K562 (cell line): ENCODE results near the gene LMAN1L. TPM values are rescaled to one million over a fixed set of nuclear protein-coding genes. Genes with fewer than 3 reads are reported as not detected.

ENCODE experiments used
- ATAC-seq: fragments of 200-7000 bp; cut with Tn5 transposase; 3 replicates; pipeline ENCODE4 v1.9.1; 2020; ENCODE audit warnings: moderate library complexity
- BruUV-seq: library from RNA; stranded (reverse); fragments of 400-500 nt; replicated peaks from 2 replicates; lab custom pipeline; 2021; lab: Mats Ljungman, UMichigan
- CTCF ChIA-PET: fragments of 300-600 bp; formaldehyde crosslinking; extraction: SDS; loops from one replicate; lab custom pipeline; 2021; ENCODE audit warnings: low intra/inter-chr PET ratio; lab: Yijun Ruan, JAX
- POLR2A ChIA-PET: fragments of 300-600, 350-650 bp; sonication (Branson Sonifier 250); formaldehyde crosslinking; extraction: SDS; loops from one replicate; lab custom pipeline; 2021; ENCODE audit warnings: antibody characterized with exemption, inconsistent platforms; lab: Yijun Ruan, JAX
- DNase-seq, 4 experiments: peaks; one replicate each; pipeline versions ENCODE4 v3.0.0 to v3.0.0-alpha.2; 2011 to 2018; ENCODE audit warnings: low spot score in 3 of 4, mixed read lengths in 3 of 4; ENCODE audit errors: extremely low read depth in 1 of 4
- FAIRE-seq: peaks from 2 replicates; lab custom pipeline; 2011; peaks lifted over from hg19 to GRCh38; lab: Jason Lieb, UNC
- H2AFZ ChIP-seq: 2 replicates; pipeline ENCODE4 v1.6.0; 2011; ENCODE audit warnings: low read depth, low read length, control low read depth, inconsistent platforms
- H3K27ac ChIP-seq: fragments of 200-600 bp; 3 replicates; pipeline ENCODE4 v1.8.0; 2011; ENCODE audit warnings: low read depth, mild to moderate bottlenecking, control low read depth, inconsistent platforms, low read length, moderate library complexity, mixed read lengths; ENCODE audit errors: extremely low read depth
- H3K27me3 ChIP-seq, 2 experiments: fragments of 300-600 bp in 1 of 2; 2 replicates in 1 of 2; 3 replicates in 1 of 2; pipeline versions ENCODE4 v1.6.0 to v1.8.0; 2011; ENCODE audit warnings: inconsistent platforms in 2 of 2, low read length in 2 of 2, mild to moderate bottlenecking in 1 of 2, mixed read lengths in 1 of 2, moderate library complexity in 1 of 2; ENCODE audit not compliant: control insufficient read depth in 2 of 2, insufficient read depth in 2 of 2
- H3K36me3 ChIP-seq: fragments of 300-600 bp; 3 replicates; pipeline ENCODE4 v1.8.0; 2011; ENCODE audit warnings: mild to moderate bottlenecking, low read length, inconsistent platforms; ENCODE audit not compliant: control insufficient read depth, insufficient read depth
- H3K4me1 ChIP-seq, 2 experiments: fragments of 200-600 bp in 1 of 2; replicated peaks in 1 of 2; 2 replicates in 1 of 2; 3 replicates in 1 of 2; pipeline versions ENCODE4 v1.5.1 to v1.8.0; 2011; ENCODE audit warnings: inconsistent platforms in 2 of 2, low read length in 2 of 2, mild to moderate bottlenecking in 1 of 2, mixed read lengths in 1 of 2, moderate library complexity in 1 of 2; ENCODE audit not compliant: control insufficient read depth in 2 of 2, insufficient read depth in 2 of 2
- H3K4me2 ChIP-seq: 2 replicates; pipeline ENCODE4 v1.6.1; 2011; ENCODE audit warnings: low read length, control low read depth, inconsistent platforms, mixed read lengths; ENCODE audit not compliant: insufficient read depth
- H3K4me3 ChIP-seq: fragments of 200-600 bp; sonication (generic), shearing (Covaris generic); 2 replicates; pipeline ENCODE4 v1.5.1; 2016; ENCODE audit warnings: control low read depth, inconsistent platforms
- H3K79me2 ChIP-seq: fragments of 200-600 bp; 3 replicates; pipeline ENCODE4 v1.8.0; 2011; ENCODE audit warnings: low read length, inconsistent platforms; ENCODE audit not compliant: control insufficient read depth, insufficient read depth
- H3K9ac ChIP-seq, 2 experiments: 2 replicates each; pipeline versions ENCODE4 v1.6.0 to v1.6.1; 2011; ENCODE audit warnings: low read depth in 2 of 2, low read length in 2 of 2, control low read depth in 1 of 2, inconsistent platforms in 1 of 2, mild to moderate bottlenecking in 1 of 2, mixed read lengths in 1 of 2; ENCODE audit not compliant: insufficient read depth in 1 of 2
- H3K9me1 ChIP-seq: one replicate; pipeline ENCODE4 v1.6.0; 2011; ENCODE audit warnings: inconsistent platforms, mild to moderate bottlenecking, low read length, moderate library complexity; ENCODE audit not compliant: control insufficient read depth, insufficient read depth
- H3K9me3 ChIP-seq: replicated peaks from 2 replicates; pipeline ENCODE4 v1.5.1; 2011; ENCODE audit warnings: low read depth, low read length, inconsistent platforms; ENCODE audit not compliant: control insufficient read depth, insufficient read depth
- H4K20me1 ChIP-seq: replicated peaks from 2 replicates; pipeline ENCODE4 v1.6.1; 2011; ENCODE audit warnings: low read length, inconsistent platforms, mixed read lengths; ENCODE audit not compliant: control insufficient read depth, insufficient read depth
- E2F5 ChIP-seq: sonication (generic); formaldehyde crosslinking; IDR thresholded peaks from 2 replicates; pipeline ENCODE4 v1.8.0; 2022; ENCODE audit warnings: mild to moderate bottlenecking, missing genetic modification reagents
- HMGXB4 ChIP-seq: sonication (generic); formaldehyde crosslinking; IDR thresholded peaks from 2 replicates; pipeline ENCODE4 v1.8.1; 2023; ENCODE audit warnings: mild to moderate bottlenecking, missing genetic modification reagents
- LARP7 ChIP-seq: fragments of 450-650 bp; IDR thresholded peaks from 2 replicates; pipeline ENCODE4 v1.6.1; 2016
- MLLT1 ChIP-seq, 2 experiments: fragments of 450-650 bp; IDR thresholded peaks; 2 replicates each; pipeline ENCODE4 v1.6.1; 2016
- SUPT5H ChIP-seq: fragments of 450-650 bp; IDR thresholded peaks from 2 replicates; pipeline ENCODE4 v1.6.1; 2016
- VEZF1 ChIP-seq: fragments of 200-800 bp; sonication (Bioruptor generic); IDR thresholded peaks from 2 replicates; pipeline ENCODE4 v1.6.1; 2017; ENCODE audit warnings: missing genetic modification characterization, missing compliant biosample characterization
- in situ Hi-C: fragments of 300-500 bp; cut with MboI; formaldehyde crosslinking; loops from 4 replicates; pipeline ENCODE4 v1.15.0; 2018; ENCODE audit warnings: inconsistent platforms, mixed read lengths
- intact Hi-C: fragments of 100-400 bp; cut with micrococcal nuclease; formaldehyde crosslinking; loops from 2 replicates; pipeline ENCODE4 v1.14.2; 2022
- polyA plus RNA-seq, 8 experiments: library from polyadenylated mRNA; depleted of rRNA in 4 of 8; stranded (reverse) in 5 of 8; unstranded in 3 of 8; fragments of >200 nt; fragmentation: Nextera tagmentation in 2 of 8; fragmentation: Illumina TruSeq in 1 of 8; extraction: Ambion mirVana in 2 of 8; extraction: Trizol in 1 of 8; gene quantifications; 2 replicates each; pipeline versions ENCODE4 v1.2.1 to v1.2.3, GENCODE V29; 2011 to 2014; ENCODE audit warnings: inconsistent platforms in 1 of 8, missing spikeins in 1 of 8
- total RNA-seq, 7 experiments: library from RNA; depleted of rRNA in 6 of 7; stranded (reverse); fragments of >200 nt in 6 of 7; fragmentation: Illumina TruSeq in 2 of 7; extraction: Trizol in 2 of 7; gene quantifications; 2 replicates each; pipeline versions ENCODE4 v1.2.1 to v1.2.3, GENCODE V29; 2011 to 2021; ENCODE audit warnings: low replicate concordance in 1 of 7

LMAN1L gene
- total and polyA plus RNA-seq, 9 of the 15 experiments (the other 6 are each of a cell fraction or from before 2014, with no cell fraction given) = not detected

GRCh38 chr15:74869372-74869725 lies 56.7 kb downstream of the LMAN1L start:
- no peak for ATAC-seq
- Histone ChIP-seq H3K27ac (no peak overlapping the region), H3K9me1 (peaks cover 1% of the 10 kb centered on the region), H3K79me2 (peaks cover 73% of the 10 kb centered on the region), H3K4me3 (no peak overlapping the region), H3K9ac (no peak overlapping the region), H3K27me3 (no peaks in the 10 kb centered on the region), H3K9me3 (no peaks in the 10 kb centered on the region; the same call in 1 of the 2 replicates), H3K36me3 (peaks cover 38% of the 10 kb centered on the region), H2AFZ (no peak overlapping the region), H3K4me1 (peaks cover 19 to 22% of the 10 kb centered on the region in 2 experiments; a peak in 4 of 5 replicates), H4K20me1 (peaks cover 10% of the 10 kb centered on the region; the same call in 1 of the 2 replicates), H3K4me2 (no peak overlapping the region)
- BruUV-seq = no TSS peak
- ChIA-PET POLR2A (interaction anchor here (1.1 to 2.0 kb wide), 6 partner anchors 10 to 32 kb away, joined by 3 to 7 read pairs (median 5); partner anchors contain the start of gene ULK3), CTCF (no interaction called here)
- no peak for DNase-seq
- no peak for FAIRE-seq
- in situ Hi-C loops (no loop called here), intact Hi-C loops (no loop called here)
- TF ChIP-seq LARP7 (no peak), E2F5 (CRISPR knock-in tag) (no peak), HMGXB4 (CRISPR knock-in tag) (no peak), SUPT5H (no peak), MLLT1 (IDR thresholded peaks at IDR 0.05) (no peak), VEZF1 (CRISPR knock-in tag) (no peak)
